ENCODE results near the gene NTHL1.

GRCh38 chr16:2038382-2039231, 9.0 kb downstream of the NTHL1 start:
- TF ChIP-seq FOXP1 (CRISPR knock-in tag; IDR thresholded peaks at IDR 0.05; ENCODE audit: borderline replicate concordance) (no peak), SOX15 (CRISPR knock-in tag; IDR thresholded peaks at IDR 0.05) (no peak), ZNF512 (CRISPR knock-in tag; IDR thresholded peaks at IDR 0.05; ENCODE audit: borderline replicate concordance) (no peak), ZNF138 (CRISPR knock-in tag; conservative IDR thresholded peaks at IDR 0.05) (no peak), GTF2I (CRISPR knock-in tag; conservative IDR thresholded peaks at IDR 0.05) (no peak), USF2 (CRISPR knock-in tag; IDR thresholded peaks at IDR 0.05) (no peak)
- TF ChIP-seq, protein P1, sequence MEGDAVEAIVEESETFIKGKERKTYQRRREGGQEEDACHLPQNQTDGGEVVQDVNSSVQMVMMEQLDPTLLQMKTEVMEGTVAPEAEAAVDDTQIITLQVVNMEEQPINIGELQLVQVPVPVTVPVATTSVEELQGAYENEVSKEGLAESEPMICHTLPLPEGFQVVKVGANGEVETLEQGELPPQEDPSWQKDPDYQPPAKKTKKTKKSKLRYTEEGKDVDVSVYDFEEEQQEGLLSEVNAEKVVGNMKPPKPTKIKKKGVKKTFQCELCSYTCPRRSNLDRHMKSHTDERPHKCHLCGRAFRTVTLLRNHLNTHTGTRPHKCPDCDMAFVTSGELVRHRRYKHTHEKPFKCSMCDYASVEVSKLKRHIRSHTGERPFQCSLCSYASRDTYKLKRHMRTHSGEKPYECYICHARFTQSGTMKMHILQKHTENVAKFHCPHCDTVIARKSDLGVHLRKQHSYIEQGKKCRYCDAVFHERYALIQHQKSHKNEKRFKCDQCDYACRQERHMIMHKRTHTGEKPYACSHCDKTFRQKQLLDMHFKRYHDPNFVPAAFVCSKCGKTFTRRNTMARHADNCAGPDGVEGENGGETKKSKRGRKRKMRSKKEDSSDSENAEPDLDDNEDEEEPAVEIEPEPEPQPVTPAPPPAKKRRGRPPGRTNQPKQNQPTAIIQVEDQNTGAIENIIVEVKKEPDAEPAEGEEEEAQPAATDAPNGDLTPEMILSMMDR (IDR thresholded peaks at IDR 0.05), result no peak
- TF ChIP-seq, protein P2, sequence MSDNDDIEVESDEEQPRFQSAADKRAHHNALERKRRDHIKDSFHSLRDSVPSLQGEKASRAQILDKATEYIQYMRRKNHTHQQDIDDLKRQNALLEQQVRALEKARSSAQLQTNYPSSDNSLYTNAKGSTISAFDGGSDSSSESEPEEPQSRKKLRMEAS (CRISPR knock-in tag; IDR thresholded peaks at IDR 0.05), result no peak
- TF ChIP-seq, protein P3, sequence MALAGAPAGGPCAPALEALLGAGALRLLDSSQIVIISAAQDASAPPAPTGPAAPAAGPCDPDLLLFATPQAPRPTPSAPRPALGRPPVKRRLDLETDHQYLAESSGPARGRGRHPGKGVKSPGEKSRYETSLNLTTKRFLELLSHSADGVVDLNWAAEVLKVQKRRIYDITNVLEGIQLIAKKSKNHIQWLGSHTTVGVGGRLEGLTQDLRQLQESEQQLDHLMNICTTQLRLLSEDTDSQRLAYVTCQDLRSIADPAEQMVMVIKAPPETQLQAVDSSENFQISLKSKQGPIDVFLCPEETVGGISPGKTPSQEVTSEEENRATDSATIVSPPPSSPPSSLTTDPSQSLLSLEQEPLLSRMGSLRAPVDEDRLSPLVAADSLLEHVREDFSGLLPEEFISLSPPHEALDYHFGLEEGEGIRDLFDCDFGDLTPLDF (CRISPR knock-in tag; IDR thresholded peaks at IDR 0.05), result no peak
- TF ChIP-seq, protein P4, sequence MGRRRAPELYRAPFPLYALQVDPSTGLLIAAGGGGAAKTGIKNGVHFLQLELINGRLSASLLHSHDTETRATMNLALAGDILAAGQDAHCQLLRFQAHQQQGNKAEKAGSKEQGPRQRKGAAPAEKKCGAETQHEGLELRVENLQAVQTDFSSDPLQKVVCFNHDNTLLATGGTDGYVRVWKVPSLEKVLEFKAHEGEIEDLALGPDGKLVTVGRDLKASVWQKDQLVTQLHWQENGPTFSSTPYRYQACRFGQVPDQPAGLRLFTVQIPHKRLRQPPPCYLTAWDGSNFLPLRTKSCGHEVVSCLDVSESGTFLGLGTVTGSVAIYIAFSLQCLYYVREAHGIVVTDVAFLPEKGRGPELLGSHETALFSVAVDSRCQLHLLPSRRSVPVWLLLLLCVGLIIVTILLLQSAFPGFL (CRISPR knock-in tag; IDR thresholded peaks at IDR 0.05; ENCODE audit: borderline replicate concordance), result no peak
